Panc1 (cell line): ENCODE data around the gene TAF4B. TPM values are rescaled to one million over a fixed set of nuclear protein-coding genes. Genes with fewer than 3 reads are reported as not detected.

Source experiments
- ATAC-seq: fragments of 200-7000 bp; cut with Tn5 transposase; 2 replicates; pipeline ENCODE4 v1.9.1; 2020; ENCODE audit warnings: mild to moderate bottlenecking, moderate library complexity
- BruUV-seq: library from RNA; stranded (reverse); fragments of 400-500 nt; replicated peaks from 2 replicates; lab custom pipeline; 2021; lab: Mats Ljungman, UMichigan
- CTCF ChIA-PET: fragments of 300-600 bp; sonication (Branson Sonifier 250); formaldehyde crosslinking; loops from one replicate; lab custom pipeline; 2022; ENCODE audit warnings: antibody characterized with exemption; lab: Charles Lee
- POLR2A ChIA-PET: fragments of 300-600 bp; sonication (Branson Sonifier 250); formaldehyde crosslinking; loops from one replicate; lab custom pipeline; 2022; ENCODE audit warnings: antibody characterized with exemption; lab: Charles Lee
- DNase-seq: peaks from one replicate; pipeline ENCODE4 v3.0.0-alpha.2; 2010; ENCODE audit warnings: low read depth, low spot score
- H3K27ac ChIP-seq: 2 replicates; pipeline ENCODE4 v1.5.1; 2011; ENCODE audit warnings: mild to moderate bottlenecking, low read length, inconsistent platforms
- H3K27me3 ChIP-seq: fragments of 200-500 bp; sonication (Bioruptor generic); 2 replicates; pipeline ENCODE4 v1.6.0; 2014; ENCODE audit warnings: low read length, inconsistent platforms; ENCODE audit not compliant: control insufficient read depth, insufficient read depth
- H3K36me3 ChIP-seq: fragments of 200-500 bp; sonication (Bioruptor generic); 2 replicates; pipeline ENCODE4 v1.5.1; 2014; ENCODE audit warnings: inconsistent platforms, mild to moderate bottlenecking, low read length, moderate library complexity; ENCODE audit not compliant: control insufficient read depth, insufficient read depth
- H3K4me1 ChIP-seq: 2 replicates; pipeline ENCODE4 v1.5.1; 2011; ENCODE audit warnings: inconsistent platforms, mild to moderate bottlenecking, low read length, moderate library complexity; ENCODE audit not compliant: control insufficient read depth, insufficient read depth
- H3K4me3 ChIP-seq, 2 experiments: 2 replicates each; pipeline ENCODE4 v1.5.1; 2011 to 2012; ENCODE audit warnings: low read depth in 2 of 2, low read length in 2 of 2, mild to moderate bottlenecking in 2 of 2, inconsistent platforms in 1 of 2, moderate library complexity in 1 of 2
- H3K9me3 ChIP-seq: fragments of 200-500 bp; sonication (Bioruptor generic); 2 replicates; pipeline ENCODE4 v1.5.1; 2014; ENCODE audit warnings: low read depth, mild to moderate bottlenecking, inconsistent platforms, low read length, moderate library complexity; ENCODE audit not compliant: control insufficient read depth, insufficient read depth
- POLR2AphosphoS5 ChIP-seq: IDR thresholded peaks from 2 replicates; pipeline ENCODE4 v1.6.1; 2012; ENCODE audit warnings: mild to moderate bottlenecking, low read depth, low read length, moderate library complexity
- REST ChIP-seq, 2 experiments: IDR thresholded peaks; 2 replicates each; pipeline ENCODE4 v1.6.1; 2011 to 2012; ENCODE audit warnings: low read depth in 2 of 2, control low read depth in 1 of 2, low read length in 1 of 2, mild to moderate bottlenecking in 1 of 2, moderate library complexity in 1 of 2; ENCODE audit not compliant: insufficient read depth in 1 of 2
- SIN3A ChIP-seq: IDR thresholded peaks from 2 replicates; pipeline ENCODE4 v1.6.1; 2012; ENCODE audit warnings: low read depth, mild to moderate bottlenecking, low read length, moderate library complexity, borderline replicate concordance; ENCODE audit not compliant: insufficient read depth
- TCF7L2 ChIP-seq: IDR thresholded peaks from 2 replicates; pipeline ENCODE4 v1.6.1; 2011; ENCODE audit warnings: mild to moderate bottlenecking, low read depth, low read length, inconsistent platforms
- in situ Hi-C: cut with HindIII; loops from 2 replicates; pipeline ENCODE4 v1.10.0; 2016; ENCODE audit warnings: low sequenced_read_pairs, low pct_unique_long_range_greater_than_20kb
- intact Hi-C: fragments of 100-400 bp; cut with micrococcal nuclease; formaldehyde crosslinking; loops from one replicate; pipeline ENCODE4 v1.10.0; 2022; ENCODE audit not compliant: unreplicated experiment
- total RNA-seq: library from RNA; stranded (reverse); gene quantifications from one replicate; pipeline ENCODE4 v1.2.1, GENCODE V29; 2021; ENCODE audit not compliant: unreplicated experiment
- TF ChIP-seq, protein P1 (sequence below): fragments of 450-650 bp; IDR thresholded peaks from 2 replicates; pipeline ENCODE4 v1.5.1; 2017; ENCODE audit warnings: mild to moderate bottlenecking

The TAF4B gene
- total RNA-seq, 1 experiment from 2014 or later, result 8.0 TPM

DNA sequence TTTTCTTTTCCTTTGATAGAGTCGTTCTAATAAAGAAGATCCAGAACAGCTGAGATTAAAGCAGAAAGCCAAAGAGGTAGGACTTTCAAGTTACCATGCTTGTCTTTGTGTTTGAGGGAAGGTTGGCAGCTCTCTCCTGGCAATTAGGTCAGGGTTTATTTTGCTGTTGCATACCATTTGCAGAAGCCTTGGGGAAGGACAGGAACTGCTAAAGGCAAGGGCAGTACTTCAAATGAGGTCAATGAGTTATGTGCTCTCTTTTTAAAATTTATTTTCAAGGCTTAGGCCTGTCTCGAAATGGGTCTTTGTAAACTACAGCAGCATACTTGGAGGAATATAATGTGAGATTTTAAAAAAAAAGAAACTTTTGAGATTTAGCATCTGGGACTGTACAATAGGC lies 108.9 kb downstream of the TAF4B start:
- no peak overlapping the region for H3K27ac ChIP-seq
- in situ Hi-C loops, result no loop called here
- no peak for TF ChIP-seq REST (IDR thresholded peaks at IDR 0.05; ENCODE audit: insufficient read depth in 1 of 2, low read depth in 2 of 2, low read length in 1 of 2)
- TF ChIP-seq, protein P1, sequence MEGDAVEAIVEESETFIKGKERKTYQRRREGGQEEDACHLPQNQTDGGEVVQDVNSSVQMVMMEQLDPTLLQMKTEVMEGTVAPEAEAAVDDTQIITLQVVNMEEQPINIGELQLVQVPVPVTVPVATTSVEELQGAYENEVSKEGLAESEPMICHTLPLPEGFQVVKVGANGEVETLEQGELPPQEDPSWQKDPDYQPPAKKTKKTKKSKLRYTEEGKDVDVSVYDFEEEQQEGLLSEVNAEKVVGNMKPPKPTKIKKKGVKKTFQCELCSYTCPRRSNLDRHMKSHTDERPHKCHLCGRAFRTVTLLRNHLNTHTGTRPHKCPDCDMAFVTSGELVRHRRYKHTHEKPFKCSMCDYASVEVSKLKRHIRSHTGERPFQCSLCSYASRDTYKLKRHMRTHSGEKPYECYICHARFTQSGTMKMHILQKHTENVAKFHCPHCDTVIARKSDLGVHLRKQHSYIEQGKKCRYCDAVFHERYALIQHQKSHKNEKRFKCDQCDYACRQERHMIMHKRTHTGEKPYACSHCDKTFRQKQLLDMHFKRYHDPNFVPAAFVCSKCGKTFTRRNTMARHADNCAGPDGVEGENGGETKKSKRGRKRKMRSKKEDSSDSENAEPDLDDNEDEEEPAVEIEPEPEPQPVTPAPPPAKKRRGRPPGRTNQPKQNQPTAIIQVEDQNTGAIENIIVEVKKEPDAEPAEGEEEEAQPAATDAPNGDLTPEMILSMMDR, result no peak

DNA sequence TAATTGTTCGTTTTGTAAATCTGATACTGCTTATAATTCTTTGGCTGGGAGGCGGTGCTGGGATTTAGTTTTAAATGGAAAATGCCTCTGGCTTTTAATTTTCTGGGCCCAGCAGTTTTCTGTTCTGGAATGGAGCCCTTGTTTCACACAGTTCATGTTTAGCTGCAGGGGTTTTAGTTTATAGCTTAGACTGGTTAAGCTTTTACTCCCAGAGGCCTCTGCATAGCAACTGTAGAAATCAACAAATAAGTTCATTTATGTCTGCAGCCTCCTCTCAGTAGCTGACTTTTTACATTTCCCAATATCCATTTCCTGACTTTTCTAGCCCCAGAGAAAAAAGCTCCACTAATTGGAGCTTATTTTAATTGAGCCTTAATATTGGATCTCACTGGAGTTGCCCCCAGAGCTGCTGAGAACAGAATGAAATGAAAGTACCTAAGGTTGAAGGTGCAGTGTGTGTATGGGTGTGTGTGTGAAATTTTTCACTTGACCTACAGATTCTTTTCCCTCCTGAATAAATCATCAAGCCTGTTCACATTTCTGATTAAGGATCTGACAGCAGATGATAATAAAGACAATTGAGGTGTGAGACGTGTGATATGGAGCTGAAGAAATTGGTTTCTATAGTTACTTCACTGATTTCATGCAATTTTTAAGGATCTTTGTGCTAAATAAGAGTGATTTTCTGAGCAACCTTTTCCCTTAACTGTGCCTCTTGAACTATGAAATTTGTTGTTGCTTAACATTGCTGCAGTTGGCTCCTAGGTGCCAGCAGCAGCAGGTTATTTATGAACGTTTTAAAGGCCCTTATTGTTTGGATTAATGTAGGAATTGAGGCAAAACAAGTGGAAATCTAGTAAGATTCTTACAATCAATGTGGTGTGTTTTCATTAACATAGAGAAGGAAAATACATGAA lies 109.6 kb downstream of the TAF4B start:
- Histone ChIP-seq H3K9me3 (no peaks in the 10 kb centered on the region), H3K27ac (no peak overlapping the region), H3K36me3 (no peaks in the 10 kb centered on the region), H3K4me3 (no peak overlapping the region), H3K27me3 (no peaks in the 10 kb centered on the region), H3K4me1 (no peaks in the 10 kb centered on the region)
- no TSS peak for BruUV-seq
- TF ChIP-seq POLR2AphosphoS5, result no peak
- ATAC-seq (no peak), DNase-seq (no peak)
- CTCF ChIA-PET, result no interaction called here
- POLR2A ChIA-PET, result no interaction called here
- intact Hi-C loops (no loop called here), in situ Hi-C loops (no loop called here)

More for the DNA sequence above, 108.9 kb downstream of the TAF4B start:
- H3K4me3 ChIP-seq, result no peak overlapping the region
- CTCF ChIA-PET, result no interaction called here
- H3K4me1 ChIP-seq, result no peaks in the 10 kb centered on the region
- POLR2A ChIA-PET, result no interaction called here
- H3K36me3 ChIP-seq, result no peaks in the 10 kb centered on the region
- no peaks in the 10 kb centered on the region for H3K9me3 ChIP-seq
- DNase-seq, result no peak
- H3K27me3 ChIP-seq, result no peaks in the 10 kb centered on the region
- intact Hi-C loops, result no loop called here
- no peak for ATAC-seq
- no TSS peak for BruUV-seq

GRCh38 chr18:26336572-26336971 lies 110.3 kb downstream of the TAF4B start:
- intact Hi-C loops, result no loop called here
- no peak overlapping the region for H3K27ac ChIP-seq
- in situ Hi-C loops, result no loop called here
- BruUV-seq, result no TSS peak
- no peaks in the 10 kb centered on the region for H3K4me1 ChIP-seq
- H3K27me3 ChIP-seq, result no peaks in the 10 kb centered on the region
- TF ChIP-seq TCF7L2 (no peak), REST (IDR thresholded peaks at IDR 0.05; ENCODE audit: insufficient read depth in 1 of 2, low read depth in 2 of 2, low read length in 1 of 2) (no peak), SIN3A (no peak), POLR2AphosphoS5 (no peak)
- TF ChIP-seq, protein P1, result no peak
- POLR2A ChIA-PET, result no interaction called here
- no peaks in the 10 kb centered on the region for H3K9me3 ChIP-seq
- DNase-seq, result no peak
- no peak for ATAC-seq
- H3K4me3 ChIP-seq, result no peak overlapping the region
- H3K36me3 ChIP-seq, result no peaks in the 10 kb centered on the region
- CTCF ChIA-PET, result no interaction called here
